ENCODE results near the gene ATP10B. TPM values are rescaled to one million over a fixed set of nuclear protein-coding genes. Genes with fewer than 3 reads are reported as not detected.

Gene ATP10B
- total RNA-seq, 1 donor from 2014 or later: not detected

DNA sequence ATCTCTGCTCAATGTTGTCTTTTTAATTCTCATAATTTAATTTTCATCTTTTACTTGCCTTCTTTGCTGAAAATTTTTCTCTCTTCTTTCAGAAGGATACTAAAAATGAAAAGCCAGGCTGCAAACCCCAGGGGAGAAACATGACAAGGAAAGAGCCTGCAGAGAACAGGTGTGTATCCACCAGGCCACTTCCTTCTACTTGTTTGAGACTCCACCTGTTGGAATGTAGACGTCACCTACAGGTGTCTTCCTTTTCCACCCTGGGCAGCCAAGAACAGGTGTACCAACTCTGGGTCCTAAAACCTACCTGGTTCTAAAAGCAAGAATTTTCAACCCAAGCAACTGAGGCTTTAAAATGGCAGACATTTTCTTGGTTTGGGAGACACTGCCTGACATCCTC lies 166.8 kb downstream of the ATP10B start:
- H3K27ac Mint-ChIP-seq (ENCODE audit: unreplicated experiment): no peak overlapping the region
- H3K4me1 Mint-ChIP-seq (ENCODE audit: low read depth): no peaks in the 10 kb centered on the region
- H3K4me3 Mint-ChIP-seq (ENCODE audit: unreplicated experiment): no peak overlapping the region
- H3K36me3 Mint-ChIP-seq (ENCODE audit: low read depth): no peaks in the 10 kb centered on the region
- no peak for DNase-seq (ENCODE audit: low spot score)
- TF ChIP-seq, protein P1, sequence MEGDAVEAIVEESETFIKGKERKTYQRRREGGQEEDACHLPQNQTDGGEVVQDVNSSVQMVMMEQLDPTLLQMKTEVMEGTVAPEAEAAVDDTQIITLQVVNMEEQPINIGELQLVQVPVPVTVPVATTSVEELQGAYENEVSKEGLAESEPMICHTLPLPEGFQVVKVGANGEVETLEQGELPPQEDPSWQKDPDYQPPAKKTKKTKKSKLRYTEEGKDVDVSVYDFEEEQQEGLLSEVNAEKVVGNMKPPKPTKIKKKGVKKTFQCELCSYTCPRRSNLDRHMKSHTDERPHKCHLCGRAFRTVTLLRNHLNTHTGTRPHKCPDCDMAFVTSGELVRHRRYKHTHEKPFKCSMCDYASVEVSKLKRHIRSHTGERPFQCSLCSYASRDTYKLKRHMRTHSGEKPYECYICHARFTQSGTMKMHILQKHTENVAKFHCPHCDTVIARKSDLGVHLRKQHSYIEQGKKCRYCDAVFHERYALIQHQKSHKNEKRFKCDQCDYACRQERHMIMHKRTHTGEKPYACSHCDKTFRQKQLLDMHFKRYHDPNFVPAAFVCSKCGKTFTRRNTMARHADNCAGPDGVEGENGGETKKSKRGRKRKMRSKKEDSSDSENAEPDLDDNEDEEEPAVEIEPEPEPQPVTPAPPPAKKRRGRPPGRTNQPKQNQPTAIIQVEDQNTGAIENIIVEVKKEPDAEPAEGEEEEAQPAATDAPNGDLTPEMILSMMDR (IDR thresholded peaks at IDR 0.05): no peak
- H3K9me3 Mint-ChIP-seq (ENCODE audit: low read depth): peaks cover 2% of the 10 kb centered on the region
- H3K27me3 Mint-ChIP-seq (ENCODE audit: low read depth): no peaks in the 10 kb centered on the region

DNA sequence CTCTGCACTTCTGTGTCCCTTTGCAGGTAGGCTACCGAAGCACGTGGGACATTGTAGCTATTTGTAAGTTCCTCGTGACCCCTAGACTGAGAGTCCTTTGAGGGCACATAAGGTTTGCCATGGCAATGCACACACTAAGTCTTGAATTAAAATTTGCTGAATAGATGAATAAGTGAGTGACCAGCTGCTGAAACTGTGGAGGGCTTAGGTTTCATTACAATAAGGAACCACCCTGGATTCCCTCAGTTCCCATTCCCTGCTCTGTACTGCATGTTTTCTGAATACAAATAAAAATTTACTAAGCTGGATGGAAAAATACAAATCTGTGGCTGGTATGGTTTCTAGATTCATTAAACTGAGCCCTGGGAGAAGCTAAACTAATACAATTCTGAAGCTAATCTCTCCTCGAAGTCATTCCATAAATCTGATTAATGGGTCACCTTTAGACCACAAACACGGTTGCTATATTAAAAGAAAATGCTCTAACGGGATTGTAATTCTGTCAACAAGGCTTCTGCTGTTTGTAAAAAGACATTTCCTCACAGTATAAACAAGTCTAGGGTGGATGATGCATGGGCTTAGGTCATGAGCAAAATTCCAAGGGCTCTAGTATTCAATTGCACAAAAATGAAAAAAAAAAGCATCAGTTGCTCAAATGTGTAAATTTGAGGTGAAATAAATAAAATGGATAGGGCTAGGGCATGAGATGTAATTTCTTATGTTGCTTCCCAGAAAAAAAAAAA lies 172.3 kb downstream of the ATP10B start:
- Mint-ChIP-seq H3K9me3 (ENCODE audit: low read depth) (no peaks in the 10 kb centered on the region), H3K36me3 (ENCODE audit: low read depth) (no peaks in the 10 kb centered on the region), H3K4me3 (ENCODE audit: unreplicated experiment) (no peak overlapping the region), H3K27ac (ENCODE audit: unreplicated experiment) (no peak overlapping the region), H3K27me3 (ENCODE audit: low read depth) (peaks cover 2% of the 10 kb centered on the region), H3K4me1 (ENCODE audit: low read depth) (no peaks in the 10 kb centered on the region)
- TF ChIP-seq, protein P1 (IDR thresholded peaks at IDR 0.05): no peak
- DNase-seq (ENCODE audit: low spot score): no peak

GRCh38 chr5:160675988-160676387 lies 176.0 kb downstream of the ATP10B start:
- Mint-ChIP-seq H3K9me3 (ENCODE audit: low read depth) (no peaks in the 10 kb centered on the region), H3K4me1 (ENCODE audit: low read depth) (no peaks in the 10 kb centered on the region), H3K4me3 (ENCODE audit: unreplicated experiment) (no peak overlapping the region), H3K36me3 (ENCODE audit: low read depth) (no peaks in the 10 kb centered on the region), H3K27me3 (ENCODE audit: low read depth) (peaks cover 4% of the 10 kb centered on the region), H3K27ac (ENCODE audit: unreplicated experiment) (no peak overlapping the region)
- no peak for DNase-seq (ENCODE audit: low spot score)
- TF ChIP-seq, protein P1 (IDR thresholded peaks at IDR 0.05): no peak

DNA sequence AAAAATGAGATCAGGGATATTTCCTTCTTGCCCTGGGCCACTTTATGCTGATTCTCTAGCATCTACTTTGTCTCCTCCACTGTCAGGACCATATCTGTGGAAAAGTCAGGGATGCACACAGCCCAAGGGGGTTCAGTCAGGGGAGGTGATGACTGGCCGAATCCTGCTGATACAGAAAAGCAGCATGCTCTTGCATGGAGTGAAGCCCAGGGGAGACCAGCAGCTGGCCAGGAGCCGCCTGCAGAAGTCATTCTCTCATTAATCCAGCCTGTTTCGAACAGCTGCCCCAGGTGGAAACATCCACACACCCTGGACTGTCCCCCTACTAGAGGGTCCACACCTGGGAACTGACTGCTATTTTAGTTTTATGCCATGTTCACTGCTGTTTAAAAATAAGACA lies 177.1 kb downstream of the ATP10B start:
- TF ChIP-seq, protein P1 (IDR thresholded peaks at IDR 0.05): no peak
- H3K4me3 Mint-ChIP-seq (ENCODE audit: unreplicated experiment): no peak overlapping the region
- no peak for DNase-seq (ENCODE audit: low spot score)
- no peak overlapping the region for H3K27ac Mint-ChIP-seq (ENCODE audit: unreplicated experiment)
- no peaks in the 10 kb centered on the region for H3K9me3 Mint-ChIP-seq (ENCODE audit: low read depth)
- H3K36me3 Mint-ChIP-seq (ENCODE audit: low read depth): no peaks in the 10 kb centered on the region
- H3K27me3 Mint-ChIP-seq (ENCODE audit: low read depth): peaks cover 4% of the 10 kb centered on the region
- no peaks in the 10 kb centered on the region for H3K4me1 Mint-ChIP-seq (ENCODE audit: low read depth)

- Mint-ChIP-seq H3K9me3 (ENCODE audit: low read depth) (no peaks in the 10 kb centered on the region), H3K36me3 (ENCODE audit: low read depth) (no peaks in the 10 kb centered on the region), H3K27ac (ENCODE audit: unreplicated experiment) (no peak overlapping the region), H3K27me3 (ENCODE audit: low read depth) (peaks cover 4% of the 10 kb centered on the region), H3K4me3 (ENCODE audit: unreplicated experiment) (no peak overlapping the region), H3K4me1 (ENCODE audit: low read depth) (no peaks in the 10 kb centered on the region)
- TF ChIP-seq, protein P1 (IDR thresholded peaks at IDR 0.05): no peak
- no peak for DNase-seq (ENCODE audit: low spot score)
These were observed 179.5 kb downstream of the ATP10B start for GRCh38 chr5:160672521-160672920.

Measured in chondrocyte (in vitro differentiated cells).